AG20443 (cell line): ENCODE data around the gene TMEM164.
"Not testable (repeated sequence)": the region's sequence is repeated elsewhere in the genome, so short reads cannot be mapped to it uniquely, and the experiment has no call there.

Source experiments
- DNase-seq: peaks from one replicate; pipeline ENCODE4 v3.0.0; 2012; ENCODE audit warnings: low spot score, mixed read lengths

Gene TMEM164

GRCh38 chrX:110002300-110003166, at the start of gene TMEM164:
Gene TMEM164 (plus strand): TSS chrX:110003114. CDS start chrX:110003775, 661 bp downstream.
- peak; percentile 90 for DNase-seq

- peak; percentile 39 for DNase-seq
Observed at GRCh38 chrX:109954333-109954732, 48.6 kb upstream of the TMEM164 start.

GRCh38 chrX:109954955-109955354, 48.0 kb upstream of the TMEM164 start:
- DNase-seq, result no peak

DNA sequence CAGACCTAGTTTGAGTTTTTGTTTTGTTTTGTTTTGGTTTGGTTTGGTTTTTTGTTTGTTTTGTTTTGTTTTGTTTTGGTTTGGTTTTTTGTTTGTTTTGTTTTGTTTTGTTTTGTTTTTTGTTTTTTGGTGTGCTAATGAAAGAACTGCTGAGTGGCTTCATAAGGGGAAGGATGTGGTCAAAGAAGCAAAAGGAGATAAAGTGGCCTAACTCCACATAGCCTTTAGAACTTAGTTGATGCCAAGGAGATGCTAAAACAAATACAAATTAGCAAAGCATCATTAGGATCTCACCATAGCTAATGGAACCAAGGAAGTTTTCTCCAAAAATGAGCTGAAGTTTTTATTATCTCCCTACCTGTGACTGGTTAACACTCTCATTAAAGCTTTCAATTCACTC, 44.6 kb upstream of the TMEM164 start:
- no peak for DNase-seq

DNA sequence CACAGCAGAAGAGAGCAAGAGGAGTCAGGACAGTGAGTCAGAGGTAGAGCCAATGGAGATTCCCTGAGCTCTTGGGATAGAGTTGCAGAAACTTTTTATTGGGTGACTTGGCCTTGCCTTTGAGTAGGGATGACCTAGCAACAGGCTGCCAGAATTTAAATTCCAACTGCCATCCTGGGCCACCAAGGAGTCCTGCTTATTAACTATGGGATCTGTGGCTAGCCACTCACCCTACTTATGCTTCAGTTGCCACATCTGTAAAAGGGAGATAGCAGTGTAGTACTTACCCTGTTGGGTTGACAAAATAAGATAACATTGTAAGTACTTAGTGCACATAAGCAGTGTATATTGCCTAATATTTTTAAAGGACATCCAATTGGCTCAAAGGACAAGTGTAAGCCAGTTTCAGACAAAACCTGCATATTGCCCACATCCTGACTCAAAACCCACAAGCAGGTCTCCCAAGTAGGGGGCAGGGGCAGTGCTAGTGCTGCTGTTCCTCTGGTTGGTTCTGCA, 43.5 kb upstream of the TMEM164 start:
- no peak for DNase-seq

- no peak for DNase-seq
Observed at GRCh38 chrX:109964390-109964789, 38.5 kb upstream of the TMEM164 start.

DNA sequence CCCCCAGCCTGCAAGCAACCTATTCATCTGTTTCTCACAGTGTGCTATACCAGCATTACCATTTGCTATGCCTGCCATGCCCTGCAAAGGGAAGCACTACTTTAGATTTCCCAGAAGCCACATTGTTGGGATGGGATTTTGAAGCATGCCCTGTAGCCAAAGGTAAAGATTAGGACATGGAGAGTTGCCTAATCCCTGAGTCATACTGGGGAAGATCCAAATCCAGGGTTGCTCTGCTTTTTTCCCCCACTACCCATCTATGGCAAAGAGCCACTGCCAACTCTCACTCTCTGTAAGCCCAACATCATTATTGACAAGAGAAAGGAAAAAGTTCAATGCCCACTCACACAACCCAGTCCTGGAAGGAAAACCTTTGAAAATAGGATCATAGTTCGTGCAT, 36.7 kb upstream of the TMEM164 start:
- DNase-seq, result no peak

GRCh38 chrX:109967156-109967555, 35.8 kb upstream of the TMEM164 start:
- DNase-seq, result no peak

DNA sequence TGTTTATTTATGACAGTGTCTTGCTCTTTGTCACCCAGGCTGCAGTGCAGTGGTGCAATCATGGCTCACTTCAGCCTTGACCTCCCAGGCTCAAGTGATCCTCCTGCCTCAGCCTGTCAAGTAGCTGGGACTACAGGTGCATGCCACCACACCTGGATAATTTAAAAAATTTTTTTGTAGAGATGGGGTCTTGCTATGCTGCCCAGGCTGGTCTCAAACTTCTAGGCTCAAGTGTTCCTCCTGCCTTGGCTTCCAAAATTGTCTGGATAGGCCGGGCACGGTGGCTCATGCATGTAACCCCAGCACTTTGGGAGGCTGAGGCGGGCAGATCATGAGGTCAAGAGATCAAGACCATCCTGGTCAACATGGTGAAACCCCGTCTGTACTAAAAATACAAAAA, 32.1 kb upstream of the TMEM164 start:
- DNase-seq, result not testable (repeated sequence)

DNA sequence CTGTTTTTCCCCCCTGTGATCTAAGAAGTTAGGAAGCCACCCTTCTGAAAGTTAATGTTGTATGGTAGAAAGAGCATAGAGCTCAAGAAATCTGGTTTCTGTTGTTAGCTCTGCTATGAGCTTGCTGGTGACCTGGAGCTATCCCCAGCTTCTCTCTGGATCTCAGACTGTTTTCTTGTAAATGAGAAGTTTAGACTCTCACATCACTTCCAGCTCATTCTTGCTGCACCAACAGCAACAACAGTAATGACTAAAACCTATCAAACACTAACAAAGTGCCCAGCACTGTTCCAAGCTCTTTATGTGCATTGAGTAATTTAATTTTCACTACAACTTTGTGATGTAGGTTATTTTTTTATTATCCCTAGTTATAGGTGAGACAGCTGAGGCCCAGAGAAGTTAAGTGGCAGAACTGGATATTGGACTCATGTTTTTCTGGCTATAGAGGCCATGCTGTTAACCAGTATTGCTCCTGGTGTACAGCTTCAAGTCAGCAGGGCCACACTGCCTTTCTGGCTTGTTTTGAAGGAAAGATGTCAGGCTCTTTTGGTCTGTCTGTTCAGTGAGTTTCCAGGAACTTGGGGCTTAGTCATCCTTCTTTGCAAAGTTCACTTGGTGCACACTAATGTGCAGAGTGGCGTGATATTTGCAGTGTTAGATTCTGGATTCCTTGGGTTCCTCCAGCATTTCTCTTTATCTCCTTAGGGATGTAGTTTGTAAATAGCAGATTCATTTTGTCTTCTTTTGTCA, 27.8 kb upstream of the TMEM164 start:
- peak; percentile 13 for DNase-seq

DNA sequence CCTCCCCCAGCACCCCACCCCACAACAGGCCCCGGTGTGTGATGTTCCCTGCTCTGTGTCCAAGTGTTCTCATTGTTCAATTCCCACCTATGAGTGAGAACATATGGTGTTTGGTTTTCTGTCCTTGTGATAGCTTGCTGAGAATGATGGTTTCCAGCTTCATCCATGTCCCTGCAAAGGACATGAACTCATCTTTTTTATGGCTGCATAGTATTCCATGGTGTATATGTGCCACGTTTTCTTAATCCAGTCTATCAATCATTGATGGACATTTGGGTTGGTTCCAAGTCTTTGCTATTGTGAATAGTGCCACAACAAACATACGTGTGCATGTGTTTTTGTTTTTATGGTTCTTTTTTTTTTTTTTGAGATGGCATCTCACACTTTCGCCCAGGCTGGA, 17.7 kb upstream of the TMEM164 start:
- not testable (repeated sequence) for DNase-seq

GRCh38 chrX:109987884-109988283, 15.0 kb upstream of the TMEM164 start:
- DNase-seq, result no peak

- no peak for DNase-seq
Observed at GRCh38 chrX:109990582-109991276, 12.2 kb upstream of the TMEM164 start.

- DNase-seq, result no peak
Observed at GRCh38 chrX:109992203-109992602, 10.7 kb upstream of the TMEM164 start.

GRCh38 chrX:109995155-109995554, 7.8 kb upstream of the TMEM164 start:
- DNase-seq, result no peak

- no peak for DNase-seq
Observed at GRCh38 chrX:109997786-109998452, 5.0 kb upstream of the TMEM164 start.

- no peak for DNase-seq
Observed at GRCh38 chrX:110000000-110000399, 2.9 kb upstream of the TMEM164 start.

GRCh38 chrX:110000847-110001713, 1.8 kb upstream of the TMEM164 start:
- DNase-seq, result no peak

DNA sequence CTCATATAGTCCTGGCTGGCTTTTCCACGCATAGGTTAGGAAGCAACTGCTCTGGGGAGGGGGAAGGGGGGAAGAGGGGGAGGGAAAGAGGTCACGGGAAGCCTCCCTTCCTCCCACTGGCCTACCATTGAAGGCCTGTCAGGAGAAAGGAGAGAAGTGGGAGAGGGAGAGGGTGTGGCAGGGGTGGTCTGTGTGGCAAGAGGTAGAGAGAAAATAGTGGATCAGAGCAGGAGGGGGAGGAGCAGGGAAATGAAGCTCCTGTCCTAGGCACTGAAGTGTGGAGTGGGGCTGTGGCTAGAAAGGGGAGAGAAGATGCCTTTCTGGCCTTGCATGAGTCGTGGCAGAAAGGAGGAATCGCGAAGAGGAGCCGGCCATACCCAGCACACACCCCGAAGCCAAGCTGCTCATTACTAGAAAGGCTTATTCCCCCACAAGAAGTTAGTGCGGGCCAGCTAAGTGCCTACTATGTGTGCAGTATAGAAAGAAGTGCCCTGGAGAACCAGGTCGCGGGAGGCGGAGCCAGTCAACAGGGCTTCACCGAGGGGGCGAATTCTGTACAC, 1.1 kb upstream of the TMEM164 start:
- DNase-seq, result no peak
